T-helper 2 cell treated with Interferon-gamma antibody and Interleukin-4, amounts not matched to agents 5 μg/mL and 100 μg/mL, for 36 hours (primary cell): ENCODE results near the gene CDK5RAP1.
"Not testable (repeated sequence)": the region's sequence is repeated elsewhere in the genome, so short reads cannot be mapped to it uniquely, and the experiment has no call there.

Source experiments
- DNase-seq: peaks from one replicate; pipeline ENCODE4 v3.0.0; 2021; ENCODE audit warnings: low spot score
- H3K27ac Mint-ChIP-seq: one replicate; pipeline ENCODE4 v1.8.0; 2021; ENCODE audit warnings: mild to moderate bottlenecking, mixed read lengths
- H3K27me3 Mint-ChIP-seq: one replicate; pipeline ENCODE4 v1.8.0; 2021; ENCODE audit warnings: low read depth, mixed read lengths
- H3K36me3 Mint-ChIP-seq: one replicate; pipeline ENCODE4 v1.8.0; 2021; ENCODE audit warnings: low read depth, mixed read lengths
- H3K4me1 Mint-ChIP-seq: one replicate; pipeline ENCODE4 v1.8.0; 2021; ENCODE audit warnings: low read depth, mixed read lengths
- H3K4me3 Mint-ChIP-seq: one replicate; pipeline ENCODE4 v1.8.0; 2022; ENCODE audit warnings: mild to moderate bottlenecking, moderate library complexity, mixed read lengths
- H3K9me3 Mint-ChIP-seq: one replicate; pipeline ENCODE4 v1.8.0; 2021; ENCODE audit warnings: mixed read lengths

Gene CDK5RAP1

GRCh38 chr20:33401184-33401920 is at the start of gene CDK5RAP1:
Gene CDK5RAP1 (minus strand): TSS chr20:33401519. CDS start chr20:33397064, 4,455 bp downstream.
- peak within 1 kb of the TSS; percentile 93 for H3K27ac Mint-ChIP-seq
- peaks cover 4% of the 10 kb centered on the region for H3K36me3 Mint-ChIP-seq
- DNase-seq = peak; percentile 84
- peak within 1 kb of the TSS; percentile 98 for H3K4me3 Mint-ChIP-seq
- H3K27me3 Mint-ChIP-seq = no peaks in the 10 kb centered on the region
- H3K4me1 Mint-ChIP-seq = peaks cover 30% of the 10 kb centered on the region
- H3K9me3 Mint-ChIP-seq = no peaks in the 10 kb centered on the region

GRCh38 chr20:33450867-33451266 is 49.5 kb upstream of the CDK5RAP1 start:
- no peak for DNase-seq
- no peaks in the 10 kb centered on the region for H3K36me3 Mint-ChIP-seq
- no peaks in the 10 kb centered on the region for H3K9me3 Mint-ChIP-seq
- no peak overlapping the region for H3K4me3 Mint-ChIP-seq
- peaks cover 3% of the 10 kb centered on the region for H3K27me3 Mint-ChIP-seq
- peaks cover 2% of the 10 kb centered on the region for H3K4me1 Mint-ChIP-seq
- H3K27ac Mint-ChIP-seq = no peak overlapping the region

GRCh38 chr20:33445881-33446625 is 44.7 kb upstream of the CDK5RAP1 start:
- no peak overlapping the region for H3K27ac Mint-ChIP-seq
- H3K9me3 Mint-ChIP-seq = no peaks in the 10 kb centered on the region
- H3K36me3 Mint-ChIP-seq = no peaks in the 10 kb centered on the region
- no peak for DNase-seq
- peaks cover 13% of the 10 kb centered on the region for H3K27me3 Mint-ChIP-seq
- no peak overlapping the region for H3K4me3 Mint-ChIP-seq
- peaks cover 10% of the 10 kb centered on the region for H3K4me1 Mint-ChIP-seq

GRCh38 chr20:33444797-33445560 is 43.7 kb upstream of the CDK5RAP1 start:
- Mint-ChIP-seq H3K36me3 (no peaks in the 10 kb centered on the region), H3K9me3 (no peaks in the 10 kb centered on the region), H3K27me3 (peaks cover 13% of the 10 kb centered on the region), H3K4me3 (peak overlapping the region; percentile 93), H3K27ac (peak overlapping the region; percentile 88), H3K4me1 (peaks cover 10% of the 10 kb centered on the region)
- no peak for DNase-seq

- H3K27ac Mint-ChIP-seq = peak within 1 kb of the TSS; percentile 88
- no peaks in the 10 kb centered on the region for H3K9me3 Mint-ChIP-seq
- peaks cover 10% of the 10 kb centered on the region for H3K4me1 Mint-ChIP-seq
- no peaks in the 10 kb centered on the region for H3K36me3 Mint-ChIP-seq
- peaks cover 13% of the 10 kb centered on the region for H3K27me3 Mint-ChIP-seq
- peak; percentile 87 for DNase-seq
- peak within 1 kb of the TSS; percentile 93 for H3K4me3 Mint-ChIP-seq
Observed at GRCh38 chr20:33443512-33444239, 42.4 kb upstream of the CDK5RAP1 start, which contains the start of gene SNTA1. Gene SNTA1 (minus strand): TSS chr20:33443763. CDS start chr20:33443620, 143 bp downstream.

GRCh38 chr20:33443006-33443511 is 41.7 kb upstream of the CDK5RAP1 start:
- no peaks in the 10 kb centered on the region for H3K9me3 Mint-ChIP-seq
- H3K4me1 Mint-ChIP-seq = peaks cover 10% of the 10 kb centered on the region
- peak overlapping the region; percentile 77 for H3K4me3 Mint-ChIP-seq
- peaks cover 13% of the 10 kb centered on the region for H3K27me3 Mint-ChIP-seq
- no peaks in the 10 kb centered on the region for H3K36me3 Mint-ChIP-seq
- peak overlapping the region; percentile 31 for H3K27ac Mint-ChIP-seq
- peak; percentile 19 for DNase-seq

- Mint-ChIP-seq H3K27ac (peak overlapping the region; percentile 31), H3K36me3 (no peaks in the 10 kb centered on the region), H3K27me3 (peaks cover 13% of the 10 kb centered on the region), H3K4me1 (peaks cover 10% of the 10 kb centered on the region), H3K4me3 (peak overlapping the region; percentile 77), H3K9me3 (no peaks in the 10 kb centered on the region)
- DNase-seq = no peak
Observed at GRCh38 chr20:33442136-33443005, 41.1 kb upstream of the CDK5RAP1 start.

- peaks cover 9% of the 10 kb centered on the region for H3K4me1 Mint-ChIP-seq
- H3K27me3 Mint-ChIP-seq = peaks cover 13% of the 10 kb centered on the region
- no peak overlapping the region for H3K27ac Mint-ChIP-seq
- H3K36me3 Mint-ChIP-seq = no peaks in the 10 kb centered on the region
- H3K4me3 Mint-ChIP-seq = no peak overlapping the region
- no peaks in the 10 kb centered on the region for H3K9me3 Mint-ChIP-seq
- no peak for DNase-seq
Observed at GRCh38 chr20:33441142-33441955, 40.0 kb upstream of the CDK5RAP1 start.

GRCh38 chr20:33440562-33440961 is 39.2 kb upstream of the CDK5RAP1 start:
- H3K4me3 Mint-ChIP-seq, H3K9me3 Mint-ChIP-seq, H3K27ac Mint-ChIP-seq, H3K4me1 Mint-ChIP-seq, DNase-seq, H3K36me3 Mint-ChIP-seq: not testable (repeated sequence)
- peaks cover 13% of the 10 kb centered on the region for H3K27me3 Mint-ChIP-seq

GRCh38 chr20:33438481-33438880 is 37.2 kb upstream of the CDK5RAP1 start:
- no peaks in the 10 kb centered on the region for H3K9me3 Mint-ChIP-seq
- no peaks in the 10 kb centered on the region for H3K4me1 Mint-ChIP-seq
- H3K36me3 Mint-ChIP-seq = no peaks in the 10 kb centered on the region
- no peak overlapping the region for H3K27ac Mint-ChIP-seq
- no peak for DNase-seq
- H3K4me3 Mint-ChIP-seq = no peak overlapping the region
- peaks cover 13% of the 10 kb centered on the region for H3K27me3 Mint-ChIP-seq

- DNase-seq = no peak
- Mint-ChIP-seq H3K36me3 (no peaks in the 10 kb centered on the region), H3K4me1 (no peaks in the 10 kb centered on the region), H3K27ac (no peak overlapping the region), H3K9me3 (no peaks in the 10 kb centered on the region), H3K4me3 (no peak overlapping the region), H3K27me3 (peaks cover 6% of the 10 kb centered on the region)
Observed at GRCh38 chr20:33437141-33437911, 36.0 kb upstream of the CDK5RAP1 start.
